ENCODE results near the gene C3orf20. TPM values are rescaled to one million over a fixed set of nuclear protein-coding genes. Genes with fewer than 3 reads are reported as not detected.

C3orf20 gene
- total RNA-seq, 2 donors from 2014 or later, result not detected

- no peaks in the 10 kb centered on the region for H3K36me3 ChIP-seq
- no peak for TF ChIP-seq CTCF (IDR thresholded peaks at IDR 0.05)
- no peak for DNase-seq (ENCODE audit: low spot score)
- no peak overlapping the region for H3K27ac ChIP-seq
- H3K27me3 ChIP-seq, result no peaks in the 10 kb centered on the region
- peaks cover 0 to 14% of the 10 kb centered on the region in 2 donors for H3K4me1 ChIP-seq
- no peaks in the 10 kb centered on the region for H3K9me3 ChIP-seq
- H3K4me3 ChIP-seq, result no peak overlapping the region
Measured at GRCh38 chr3:14799146-14799545, 124.2 kb downstream of the C3orf20 start.

- no peak overlapping the region for H3K4me3 ChIP-seq
- peaks cover 0 to 28% of the 10 kb centered on the region in 2 donors for H3K4me1 ChIP-seq
- H3K36me3 ChIP-seq, result no peaks in the 10 kb centered on the region
- no peaks in the 10 kb centered on the region for H3K27me3 ChIP-seq
- H3K9me3 ChIP-seq, result no peaks in the 10 kb centered on the region
- no peak for TF ChIP-seq CTCF (IDR thresholded peaks at IDR 0.05)
- H3K27ac ChIP-seq, result no peak overlapping the region
- DNase-seq (ENCODE audit: low spot score), result no peak
Measured at GRCh38 chr3:14801031-14801430, 126.1 kb downstream of the C3orf20 start.

GRCh38 chr3:14801668-14802380 lies 126.9 kb downstream of the C3orf20 start:
- H3K27ac ChIP-seq, result no peak overlapping the region
- no peak for TF ChIP-seq CTCF (IDR thresholded peaks at IDR 0.05)

GRCh38 chr3:14802381-14802731 lies 127.4 kb downstream of the C3orf20 start:
- Histone ChIP-seq H3K27ac (no peak overlapping the region), H3K4me3 (no peak overlapping the region), H3K27me3 (no peaks in the 10 kb centered on the region), H3K4me1 (peaks cover 0 to 40% of the 10 kb centered on the region in 2 donors), H3K36me3 (no peaks in the 10 kb centered on the region), H3K9me3 (no peaks in the 10 kb centered on the region)
- no peak for TF ChIP-seq CTCF (IDR thresholded peaks at IDR 0.05)
- DNase-seq (ENCODE audit: low spot score), result no peak

More at GRCh38 chr3:14801668-14802380, 126.9 kb downstream of the C3orf20 start:
- DNase-seq (ENCODE audit: low spot score), result no peak
- Histone ChIP-seq H3K36me3 (no peaks in the 10 kb centered on the region), H3K4me3 (no peak overlapping the region), H3K27me3 (no peaks in the 10 kb centered on the region), H3K4me1 (peaks cover 0 to 36% of the 10 kb centered on the region in 2 donors), H3K9me3 (no peaks in the 10 kb centered on the region)

GRCh38 chr3:14803101-14803980 lies 128.4 kb downstream of the C3orf20 start:
- H3K36me3 ChIP-seq, result no peaks in the 10 kb centered on the region
- TF ChIP-seq CTCF (IDR thresholded peaks at IDR 0.05), result no peak
- no peaks in the 10 kb centered on the region for H3K27me3 ChIP-seq
- H3K27ac ChIP-seq, result peak overlapping the region in 1 of 2 donors; percentile 26
- no peak for DNase-seq (ENCODE audit: low spot score)
- peaks cover 0 to 40% of the 10 kb centered on the region in 2 donors for H3K4me1 ChIP-seq
- no peak overlapping the region for H3K4me3 ChIP-seq
- H3K9me3 ChIP-seq, result no peaks in the 10 kb centered on the region
